IPS-20b (cell line): ENCODE results near the gene SLC29A1.

ENCODE experiments used
- H3K27ac ChIP-seq: one replicate; pipeline ENCODE4 v1.5.1; 2013; ENCODE audit warnings: low read length
- H3K27me3 ChIP-seq: 2 replicates; pipeline ENCODE4 v1.6.1; 2013; ENCODE audit warnings: mild to moderate bottlenecking, low read length, inconsistent platforms; ENCODE audit not compliant: insufficient read depth
- H3K36me3 ChIP-seq: 2 replicates; pipeline ENCODE4 v1.6.1; 2013; ENCODE audit warnings: low read depth, mild to moderate bottlenecking, inconsistent platforms, low read length, moderate library complexity; ENCODE audit not compliant: insufficient read depth
- H3K4me1 ChIP-seq: 2 replicates; pipeline ENCODE4 v1.6.1; 2013; ENCODE audit warnings: mild to moderate bottlenecking, control low read depth, inconsistent platforms, low read length, moderate library complexity; ENCODE audit not compliant: insufficient read depth
- H3K4me3 ChIP-seq: 2 replicates; pipeline ENCODE4 v1.5.1; 2013; ENCODE audit warnings: mild to moderate bottlenecking, low read length, inconsistent platforms
- H3K9ac ChIP-seq: 2 replicates; pipeline ENCODE4 v1.6.1; 2013; ENCODE audit warnings: low read depth, mild to moderate bottlenecking, inconsistent platforms, low read length, moderate library complexity
- H3K9me3 ChIP-seq: 2 replicates; pipeline ENCODE4 v1.6.1; 2013; ENCODE audit warnings: mild to moderate bottlenecking, low read depth, low read length, inconsistent platforms; ENCODE audit not compliant: insufficient read depth

SLC29A1 gene

DNA sequence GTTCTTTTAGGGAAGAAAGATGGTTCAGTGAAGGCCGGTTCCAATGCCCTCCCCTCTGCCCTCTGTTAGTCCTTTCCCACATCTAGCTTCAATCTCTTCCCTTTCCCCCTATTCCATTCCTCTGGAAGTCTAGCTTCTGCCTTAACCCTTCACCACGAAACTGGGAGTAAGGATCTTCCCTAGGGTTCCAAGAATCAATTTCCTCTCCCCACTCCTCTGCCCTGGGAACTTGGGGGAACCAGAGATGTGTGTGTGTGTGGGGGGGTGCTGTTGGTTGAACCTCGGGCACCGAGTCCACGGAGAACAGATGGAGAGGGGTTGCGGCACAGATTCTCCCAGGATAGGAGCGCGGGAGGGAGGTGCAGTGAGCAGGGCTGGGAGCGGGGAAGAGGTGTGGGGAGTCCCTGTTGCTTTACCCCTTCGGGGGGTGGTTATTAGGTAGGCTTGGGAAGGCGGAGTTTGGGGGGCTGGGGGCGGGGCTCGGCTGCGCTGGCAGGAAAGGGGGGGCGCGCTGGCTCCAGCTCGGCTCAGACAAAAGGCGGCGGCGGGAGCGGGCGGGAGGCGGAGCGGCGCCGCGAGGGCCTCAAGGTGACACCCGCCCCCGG lies 46.6 kb downstream of the SLC29A1 start, which contains the start of gene TMEM151B:
Gene TMEM151B (plus strand): TSS at position 530 of the 605 bp plus-strand sequence. CDS start 293 bp downstream, outside the sequence.
- H3K27ac ChIP-seq, result no peak within 1 kb of the TSS
- H3K36me3 ChIP-seq, result no peaks in the 10 kb centered on the region
- peak within 1 kb of the TSS; percentile 65 for H3K4me3 ChIP-seq
- no peaks in the 10 kb centered on the region for H3K9me3 ChIP-seq
- peak within 1 kb of the TSS; percentile 57; the same call in 1 of the 2 replicates for H3K9ac ChIP-seq
- H3K4me1 ChIP-seq, result peaks cover 13% of the 10 kb centered on the region; the same call in 1 of the 2 replicates
- H3K27me3 ChIP-seq, result peaks cover 47% of the 10 kb centered on the region

GRCh38 chr6:44270526-44271405 lies 47.4 kb downstream of the SLC29A1 start:
- Histone ChIP-seq H3K27me3 (peaks cover 54% of the 10 kb centered on the region), H3K36me3 (no peaks in the 10 kb centered on the region), H3K4me1 (peaks cover 13% of the 10 kb centered on the region; the same call in 1 of the 2 replicates), H3K9ac (peak overlapping the region; percentile 19; the same call in 1 of the 2 replicates), H3K9me3 (no peaks in the 10 kb centered on the region), H3K27ac (no peak overlapping the region), H3K4me3 (peak overlapping the region; percentile 65)

- no peaks in the 10 kb centered on the region for H3K9me3 ChIP-seq
- peaks cover 13% of the 10 kb centered on the region; the same call in 1 of the 2 replicates for H3K4me1 ChIP-seq
- peaks cover 60% of the 10 kb centered on the region for H3K27me3 ChIP-seq
- H3K36me3 ChIP-seq, result no peaks in the 10 kb centered on the region
- no peak overlapping the region for H3K27ac ChIP-seq
- H3K4me3 ChIP-seq, result peak overlapping the region; percentile 65
- peak overlapping the region; percentile 19; the same call in 1 of the 2 replicates for H3K9ac ChIP-seq
Measured at GRCh38 chr6:44271406-44271723, 48.0 kb downstream of the SLC29A1 start.

DNA sequence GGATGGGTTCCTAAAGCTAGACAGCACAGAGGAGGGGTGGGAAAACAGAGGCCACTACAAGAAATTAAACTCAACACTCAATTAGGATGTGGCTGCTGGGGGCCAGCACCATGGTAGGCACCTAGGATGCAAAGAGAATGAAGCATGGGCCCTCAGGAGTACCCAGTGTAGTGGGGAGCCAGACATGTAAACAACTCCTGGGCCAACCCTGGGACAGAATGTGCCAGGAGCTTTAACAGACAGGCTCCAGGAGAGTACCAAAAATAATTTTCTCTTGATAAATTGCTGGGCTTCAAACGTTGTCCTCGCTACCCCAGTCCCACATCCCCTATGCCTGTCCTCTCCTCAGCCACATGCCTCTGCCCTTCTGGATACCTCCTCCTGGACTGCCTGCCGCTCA lies 48.5 kb downstream of the SLC29A1 start:
- H3K27me3 ChIP-seq, result peaks cover 66% of the 10 kb centered on the region
- H3K4me3 ChIP-seq, result peak overlapping the region; percentile 65; the same call in 1 of the 2 replicates
- no peak overlapping the region for H3K27ac ChIP-seq
- no peak overlapping the region; the same call in 1 of the 2 replicates for H3K9ac ChIP-seq
- H3K9me3 ChIP-seq, result no peaks in the 10 kb centered on the region
- no peaks in the 10 kb centered on the region for H3K36me3 ChIP-seq
- H3K4me1 ChIP-seq, result peaks cover 13% of the 10 kb centered on the region; the same call in 1 of the 2 replicates

DNA sequence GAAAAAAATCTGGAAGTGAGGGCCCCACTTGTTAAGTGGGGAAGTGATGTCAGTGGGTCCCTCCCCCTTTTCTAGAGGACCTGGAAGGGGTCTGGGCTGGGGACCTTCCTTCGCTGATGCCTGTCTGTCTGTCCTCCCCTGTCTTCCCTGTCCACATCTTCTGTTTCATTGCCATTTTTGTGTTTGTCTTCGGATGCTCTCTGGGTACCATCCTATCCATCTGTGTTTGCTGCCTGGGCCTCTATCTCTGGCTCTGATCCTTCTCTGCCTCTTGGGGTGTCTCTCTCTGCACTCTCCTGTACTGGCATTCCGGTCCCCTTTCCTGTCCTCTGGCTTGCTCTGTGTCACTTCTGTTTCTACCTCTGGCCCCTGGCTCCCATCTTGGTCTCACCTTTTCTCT lies 49.1 kb downstream of the SLC29A1 start:
- Histone ChIP-seq H3K36me3 (no peaks in the 10 kb centered on the region), H3K9me3 (no peaks in the 10 kb centered on the region), H3K27me3 (peaks cover 72% of the 10 kb centered on the region), H3K4me3 (no peak overlapping the region), H3K9ac (no peak overlapping the region), H3K27ac (no peak overlapping the region), H3K4me1 (peaks cover 13% of the 10 kb centered on the region; the same call in 1 of the 2 replicates)

GRCh38 chr6:44272999-44273566 lies 49.7 kb downstream of the SLC29A1 start:
- Histone ChIP-seq H3K9ac (no peak overlapping the region), H3K4me1 (peaks cover 13% of the 10 kb centered on the region; the same call in 1 of the 2 replicates), H3K27me3 (peaks cover 78% of the 10 kb centered on the region), H3K36me3 (no peaks in the 10 kb centered on the region), H3K27ac (no peak overlapping the region), H3K4me3 (no peak overlapping the region), H3K9me3 (no peaks in the 10 kb centered on the region)

- Histone ChIP-seq H3K27me3 (peaks cover 81% of the 10 kb centered on the region), H3K36me3 (no peaks in the 10 kb centered on the region), H3K9ac (no peak overlapping the region), H3K9me3 (no peaks in the 10 kb centered on the region), H3K4me3 (no peak overlapping the region), H3K4me1 (peaks cover 8% of the 10 kb centered on the region; the same call in 1 of the 2 replicates), H3K27ac (no peak overlapping the region)
Measured at GRCh38 chr6:44273617-44274016, 50.2 kb downstream of the SLC29A1 start.

DNA sequence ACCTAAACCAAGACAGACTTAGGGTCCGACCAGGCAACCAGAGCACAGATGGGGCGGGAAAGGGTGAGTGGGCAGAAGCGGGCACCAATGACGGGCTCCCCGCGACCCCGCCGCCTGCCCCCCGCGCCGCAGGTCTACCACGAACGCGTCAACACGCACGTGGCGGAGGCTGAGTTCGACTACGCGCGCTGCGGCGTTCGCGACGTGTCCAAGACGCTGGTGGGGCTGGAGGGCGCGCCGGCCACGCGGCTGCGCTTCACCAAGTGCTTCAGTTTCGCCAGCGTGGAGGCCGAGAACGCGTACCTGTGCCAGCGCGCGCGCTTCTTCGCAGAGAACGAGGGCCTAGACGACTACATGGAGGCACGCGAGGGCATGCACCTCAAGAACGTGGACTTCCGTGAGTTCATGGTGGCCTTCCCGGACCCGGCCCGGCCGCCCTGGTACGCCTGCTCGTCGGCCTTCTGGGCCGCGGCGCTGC lies 51.9 kb downstream of the SLC29A1 start:
- Histone ChIP-seq H3K4me1 (peaks cover 2% of the 10 kb centered on the region; the same call in 1 of the 2 replicates), H3K27me3 (peaks cover 80% of the 10 kb centered on the region), H3K9me3 (no peaks in the 10 kb centered on the region), H3K4me3 (no peak overlapping the region; the same call in 1 of the 2 replicates), H3K9ac (no peak overlapping the region), H3K36me3 (no peaks in the 10 kb centered on the region), H3K27ac (no peak overlapping the region)

GRCh38 chr6:44275749-44276648 lies 52.6 kb downstream of the SLC29A1 start:
- Histone ChIP-seq H3K9me3 (no peaks in the 10 kb centered on the region), H3K27ac (no peak overlapping the region), H3K4me1 (peaks cover 2% of the 10 kb centered on the region; the same call in 1 of the 2 replicates), H3K4me3 (no peak overlapping the region; the same call in 1 of the 2 replicates), H3K9ac (no peak overlapping the region), H3K36me3 (no peaks in the 10 kb centered on the region), H3K27me3 (peaks cover 80% of the 10 kb centered on the region)

GRCh38 chr6:44276667-44277640 lies 53.6 kb downstream of the SLC29A1 start:
- no peak overlapping the region for H3K27ac ChIP-seq
- H3K27me3 ChIP-seq, result peaks cover 76% of the 10 kb centered on the region
- H3K4me3 ChIP-seq, result no peak overlapping the region
- H3K9me3 ChIP-seq, result no peaks in the 10 kb centered on the region
- no peaks in the 10 kb centered on the region; the same call in 1 of the 2 replicates for H3K4me1 ChIP-seq
- H3K9ac ChIP-seq, result no peak overlapping the region
- no peaks in the 10 kb centered on the region for H3K36me3 ChIP-seq
